ENCODE measurements around the gene DLG4.
"Not testable (repeated sequence)": the region's sequence is repeated elsewhere in the genome, so short reads cannot be mapped to it uniquely, and the experiment has no call there.

DLG4 gene

GRCh38 chr17:7211491-7212273, 8.0 kb downstream of the DLG4 start:
- DNase-seq, result no peak

- DNase-seq, result no peak
These were observed 10.7 kb downstream of the DLG4 start for GRCh38 chr17:7208754-7209460.

- no peak for DNase-seq
These were observed 11.5 kb downstream of the DLG4 start for GRCh38 chr17:7208027-7208571.

- DNase-seq, result no peak
These were observed 12.3 kb downstream of the DLG4 start for GRCh38 chr17:7207120-7208001.

GRCh38 chr17:7205561-7205960, 14.1 kb downstream of the DLG4 start:
- no peak for DNase-seq

- peak; percentile 89 to 92 for DNase-seq
These were observed 14.7 kb downstream of the DLG4 start for GRCh38 chr17:7204828-7205461.

GRCh38 chr17:7204336-7204735, 15.3 kb downstream of the DLG4 start:
- DNase-seq, result no peak

GRCh38 chr17:7203391-7203790, 16.2 kb downstream of the DLG4 start:
- no peak for DNase-seq

- no peak for DNase-seq
These were observed 22.8 kb downstream of the DLG4 start for GRCh38 chr17:7196651-7197401.

GRCh38 chr17:7195971-7196370, 23.7 kb downstream of the DLG4 start:
- no peak for DNase-seq

- no peak for DNase-seq
These were observed 27.2 kb downstream of the DLG4 start for GRCh38 chr17:7192271-7192937.

GRCh38 chr17:7191571-7192270, 27.9 kb downstream of the DLG4 start:
- no peak for DNase-seq

GRCh38 chr17:7191069-7191468, 28.6 kb downstream of the DLG4 start:
- no peak for DNase-seq

- no peak for DNase-seq
These were observed 29.2 kb downstream of the DLG4 start for GRCh38 chr17:7190276-7190917.

GRCh38 chr17:7186241-7186640, 33.4 kb downstream of the DLG4 start:
- DNase-seq, result no peak

- no peak for DNase-seq
These were observed 35.0 kb downstream of the DLG4 start for GRCh38 chr17:7184647-7185046.

GRCh38 chr17:7184091-7184488, 35.5 kb downstream of the DLG4 start:
- no peak for DNase-seq

- DNase-seq, result no peak
These were observed 36.1 kb downstream of the DLG4 start for GRCh38 chr17:7183433-7184090.

- not testable (repeated sequence) for DNase-seq
These were observed 37.5 kb downstream of the DLG4 start for GRCh38 chr17:7182101-7182500.
